Right lobe of liver (tissue), 6 donors: Measurements from ENCODE around the gene ERRFI1. TPM values are rescaled to one million over a fixed set of nuclear protein-coding genes. Genes with fewer than 3 reads are reported as not detected.

Experiments used
- ATAC-seq, 4 donors: fragments of 200-7000 bp; cut with Tn5 transposase; one replicate each; pipeline ENCODE4 v1.9.1; 2020; ENCODE audit warnings: mild to moderate bottlenecking in 4 of 4, moderate library complexity in 4 of 4
- DNase-seq, 3 donors: peaks; one replicate each; pipeline ENCODE4 v3.0.0-alpha.2; 2020
- H3K27ac ChIP-seq, 3 donors: fragments of 200-600 bp; one replicate each; pipeline ENCODE4 v1.8.0; 2022
- H3K27me3 ChIP-seq, 2 donors: fragments of 200-600 bp; one replicate each; pipeline ENCODE4 v1.8.0; 2022
- H3K36me3 ChIP-seq, 4 donors: fragments of 200-600 bp; sonication (generic) in 1 of 4; one replicate each; pipeline versions ENCODE4 v1.5.1 to v1.8.0; 2017 to 2022; ENCODE audit warnings: control low read depth in 1 of 4
- H3K4me1 ChIP-seq, 4 donors: fragments of 200-600 bp; sonication (generic) in 1 of 4; one replicate each; pipeline versions ENCODE4 v1.5.1 to v1.8.0; 2017 to 2022; ENCODE audit warnings: control low read depth in 1 of 4
- H3K4me3 ChIP-seq, 3 donors: fragments of 200-600 bp; one replicate each; pipeline ENCODE4 v1.8.0; 2022
- H3K9me3 ChIP-seq, 4 donors: fragments of 200-600 bp; sonication (generic) in 1 of 4; one replicate each; pipeline versions ENCODE4 v1.5.1 to v1.8.0; 2017 to 2022; ENCODE audit warnings: control low read depth in 1 of 4
- POLR2A ChIP-seq: fragments of 450-650 bp; IDR thresholded peaks from one replicate; pipeline ENCODE4 v1.6.1; 2017; ENCODE audit warnings: antibody characterized with exemption, mild to moderate bottlenecking
- WGBS: methylation state at CpG from one replicate; pipeline ENCODE4 v1.1.6; 2018; ENCODE audit warnings: low coverage, low lambda C conversion rate; ENCODE audit not compliant: insufficient coverage; ENCODE audit errors: missing lambda C conversion rate; 5-methylcytosine and 5-hydroxymethylcytosine counted together
- intact Hi-C, 2 donors: fragments of 100-400 bp; cut with DNase I; formaldehyde crosslinking; loops; one replicate each; pipeline versions ENCODE4 v1.11.2 to v1.14.1; 2022
- total RNA-seq, 6 experiments: library from RNA; depleted of rRNA in 2 of 6; stranded (reverse); fragments of >200 nt in 2 of 6; fragmentation: NEBNext Ultra II Directional in 3 of 6; extraction: Animal tissue kit (Norgen Biotek cat#: 25700) in 3 of 6; gene quantifications; one replicate each; pipeline versions ENCODE4 v1.1.0 to v1.2.4, GENCODE V29; 2016 to 2023
- TF ChIP-seq, protein P1 (sequence below), 4 donors: fragments of 200-600 bp in 3 of 4; fragments of 450-650 bp in 1 of 4; IDR thresholded peaks; one replicate each; pipeline versions ENCODE4 v1.5.1 to v1.8.0; 2016 to 2022; ENCODE audit warnings: antibody characterized with exemption in 4 of 4, mild to moderate bottlenecking in 2 of 4
- donor health status: DM: no; HTN: yes; CAD: no.
- donor health status: DM: no; HTN: no; CAD: no.
- donor health status: DM: no; HTN: no; CAD: no.
- donor health status: DM: no; HTN: yes; CAD: no.
- donor health status: DM: no; HTN: yes; CAD: no.

Gene ERRFI1
- total RNA-seq, 6 experiments from 2014 or later, result 109 to 539 (median 214) TPM

DNA sequence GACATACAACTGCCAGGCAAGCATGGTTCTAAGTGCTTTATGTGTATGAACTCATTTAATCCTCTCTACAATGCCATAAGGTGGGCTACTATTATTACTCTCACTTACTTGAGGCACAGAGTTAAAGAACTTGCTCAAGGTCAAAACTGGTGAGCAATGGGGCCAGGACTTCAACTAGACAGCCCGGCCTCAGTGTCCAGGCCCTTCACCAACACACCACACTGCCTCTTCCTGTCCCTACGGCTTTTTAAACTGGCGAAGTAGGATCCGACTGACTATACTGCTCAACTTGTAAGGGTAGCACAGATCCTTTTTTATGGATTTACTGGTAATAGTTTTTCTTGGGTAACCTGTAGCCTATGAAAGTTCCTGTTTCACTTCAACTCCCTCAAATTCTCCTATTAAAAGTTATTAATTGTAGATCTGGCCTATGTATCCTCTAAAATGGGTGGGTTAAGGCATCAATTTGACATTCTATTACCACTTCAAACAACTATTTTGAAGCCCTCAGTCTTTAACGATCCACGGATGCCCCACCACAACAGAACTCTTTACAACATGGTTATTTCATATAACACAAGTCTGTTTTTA lies 4.3 kb downstream of the ERRFI1 start:
- no peaks in the 10 kb centered on the region for H3K27me3 ChIP-seq
- peak; percentile 19 for TF ChIP-seq POLR2A
- TF ChIP-seq, protein P1, sequence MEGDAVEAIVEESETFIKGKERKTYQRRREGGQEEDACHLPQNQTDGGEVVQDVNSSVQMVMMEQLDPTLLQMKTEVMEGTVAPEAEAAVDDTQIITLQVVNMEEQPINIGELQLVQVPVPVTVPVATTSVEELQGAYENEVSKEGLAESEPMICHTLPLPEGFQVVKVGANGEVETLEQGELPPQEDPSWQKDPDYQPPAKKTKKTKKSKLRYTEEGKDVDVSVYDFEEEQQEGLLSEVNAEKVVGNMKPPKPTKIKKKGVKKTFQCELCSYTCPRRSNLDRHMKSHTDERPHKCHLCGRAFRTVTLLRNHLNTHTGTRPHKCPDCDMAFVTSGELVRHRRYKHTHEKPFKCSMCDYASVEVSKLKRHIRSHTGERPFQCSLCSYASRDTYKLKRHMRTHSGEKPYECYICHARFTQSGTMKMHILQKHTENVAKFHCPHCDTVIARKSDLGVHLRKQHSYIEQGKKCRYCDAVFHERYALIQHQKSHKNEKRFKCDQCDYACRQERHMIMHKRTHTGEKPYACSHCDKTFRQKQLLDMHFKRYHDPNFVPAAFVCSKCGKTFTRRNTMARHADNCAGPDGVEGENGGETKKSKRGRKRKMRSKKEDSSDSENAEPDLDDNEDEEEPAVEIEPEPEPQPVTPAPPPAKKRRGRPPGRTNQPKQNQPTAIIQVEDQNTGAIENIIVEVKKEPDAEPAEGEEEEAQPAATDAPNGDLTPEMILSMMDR (IDR thresholded peaks at IDR 0.05), result no peak
- H3K27ac ChIP-seq, result peak overlapping the region; percentile 40 to 100 (median 100)
- ATAC-seq (no peak), DNase-seq (no peak)
- H3K36me3 ChIP-seq, result peaks cover 0 to 69% (median 8%) of the 10 kb centered on the region in 4 donors
- H3K4me3 ChIP-seq, result peak overlapping the region in 2 of 3 donors; percentile 76 to 78
- 21% methylated on average over 6 of the region's 6 CpGs for WGBS
- H3K4me1 ChIP-seq, result peaks cover 0 to 45% (median 5%) of the 10 kb centered on the region in 4 donors
- intact Hi-C loops, result no loop called here
- no peaks in the 10 kb centered on the region for H3K9me3 ChIP-seq

DNA sequence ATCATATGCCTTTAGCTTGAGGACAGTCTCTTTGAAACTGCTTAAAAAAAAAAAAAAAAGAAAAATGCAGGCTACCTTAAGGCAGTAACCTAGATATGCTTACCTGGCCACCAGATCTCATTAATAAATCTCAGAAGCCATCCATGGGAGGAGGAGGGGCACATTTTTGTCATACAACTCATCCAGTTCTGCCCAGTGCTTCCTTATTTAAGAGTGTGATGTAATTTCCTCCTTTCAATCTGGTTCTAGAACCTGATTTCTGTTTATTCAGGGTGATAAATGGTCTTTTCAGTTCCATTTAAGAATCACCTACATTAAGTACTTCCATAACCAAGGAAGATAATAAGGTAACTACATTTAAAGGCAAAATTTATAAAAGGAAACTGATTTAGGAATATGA lies 6.1 kb downstream of the ERRFI1 start:
- TF ChIP-seq, protein P1 (IDR thresholded peaks at IDR 0.05), result no peak
- peak; percentile 3 for TF ChIP-seq POLR2A
- peaks cover 0 to 62% (median 8%) of the 10 kb centered on the region in 4 donors for H3K4me1 ChIP-seq
- peaks cover 0 to 86% (median 11%) of the 10 kb centered on the region in 4 donors for H3K36me3 ChIP-seq
- intact Hi-C loops, result no loop called here
- peak overlapping the region; percentile 11 to 100 (median 100) for H3K27ac ChIP-seq
- peak overlapping the region in 2 of 3 donors; percentile 10 to 76 for H3K4me3 ChIP-seq
- H3K9me3 ChIP-seq, result no peaks in the 10 kb centered on the region
- H3K27me3 ChIP-seq, result no peaks in the 10 kb centered on the region
- DNase-seq (no peak), ATAC-seq (peak in 3 of 4 donors; percentile 0 to 35 (median 4))

DNA sequence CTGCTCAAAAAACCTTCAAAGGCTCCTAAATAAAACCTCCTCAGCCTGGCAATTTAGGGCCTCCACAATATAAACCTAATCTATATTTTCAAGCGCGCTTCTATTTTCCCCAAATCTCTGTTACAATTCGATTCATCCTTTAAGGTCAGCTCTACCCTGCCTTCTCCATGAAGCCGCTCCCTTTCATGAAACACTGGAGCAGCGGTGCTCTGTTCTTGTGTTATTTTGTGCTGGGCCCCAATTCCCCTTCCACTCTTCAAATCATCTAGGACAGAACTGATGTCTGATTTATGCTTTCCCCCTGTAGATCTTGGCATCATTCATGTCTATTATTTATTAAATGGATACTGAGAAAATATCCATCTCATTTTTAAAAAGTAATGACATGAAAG lies 6.9 kb downstream of the ERRFI1 start:
- peaks cover 0 to 70% (median 12%) of the 10 kb centered on the region in 4 donors for H3K4me1 ChIP-seq
- no peaks in the 10 kb centered on the region for H3K27me3 ChIP-seq
- peak overlapping the region in 1 of 3 donors; percentile 10 for H3K4me3 ChIP-seq
- H3K9me3 ChIP-seq, result no peaks in the 10 kb centered on the region
- DNase-seq, result no peak
- 91% methylated on average over 5 of the region's 5 CpGs for WGBS
- H3K36me3 ChIP-seq, result peaks cover 0 to 92% (median 15%) of the 10 kb centered on the region in 4 donors
- TF ChIP-seq, protein P1 (IDR thresholded peaks at IDR 0.05), result no peak
- no peak for TF ChIP-seq POLR2A
- intact Hi-C loops, result no loop called here
- peak in 2 of 4 donors; percentile 1 to 18 for ATAC-seq
- H3K27ac ChIP-seq, result peak overlapping the region; percentile 11 to 100 (median 50)

DNA sequence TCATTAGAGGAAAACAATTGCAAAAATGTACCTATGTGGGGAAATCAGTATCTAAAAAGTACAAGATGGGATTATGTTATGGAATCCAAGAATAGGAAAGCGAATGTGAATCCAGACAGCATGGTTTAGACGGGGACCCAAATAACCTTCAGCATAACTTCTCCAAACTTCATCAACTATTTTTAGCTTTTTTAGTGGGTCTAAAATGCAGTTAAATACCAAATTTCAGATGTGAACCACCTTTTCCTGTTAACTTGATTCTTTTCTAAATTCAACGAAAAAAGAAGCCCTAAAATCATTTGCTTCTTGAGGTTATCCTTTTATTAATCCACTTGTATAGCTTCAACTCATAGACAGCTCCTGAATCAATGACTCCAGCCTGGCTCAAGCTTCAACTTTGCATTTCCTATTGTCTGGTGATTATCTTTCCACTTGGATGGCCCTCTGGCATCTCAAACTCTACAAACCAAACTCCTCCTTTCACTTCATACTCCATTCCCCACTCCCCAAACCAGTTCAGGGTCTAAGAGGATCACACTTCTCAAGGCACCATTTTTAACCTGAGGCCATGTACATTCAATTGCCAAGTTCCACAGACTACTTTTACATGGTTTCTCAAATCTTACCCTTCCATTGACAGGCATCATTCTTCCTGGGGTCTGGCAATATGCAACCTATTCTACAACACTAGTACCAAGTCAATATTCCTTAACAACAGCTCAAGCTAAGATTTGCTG lies 7.4 kb downstream of the ERRFI1 start:
- peaks cover 0 to 92% (median 18%) of the 10 kb centered on the region in 4 donors for H3K36me3 ChIP-seq
- no peak for DNase-seq
- 41% methylated on average over 3 of the region's 3 CpGs for WGBS
- peaks cover 0 to 70% (median 12%) of the 10 kb centered on the region in 4 donors for H3K4me1 ChIP-seq
- peak overlapping the region in 2 of 3 donors; percentile 50 to 100 for H3K27ac ChIP-seq
- no peaks in the 10 kb centered on the region for H3K27me3 ChIP-seq
- TF ChIP-seq POLR2A, result no peak
- TF ChIP-seq, protein P1 (IDR thresholded peaks at IDR 0.05), result no peak
- peak overlapping the region in 1 of 3 donors; percentile 10 for H3K4me3 ChIP-seq
- ATAC-seq, result peak in 2 of 4 donors; percentile 2 to 3
- intact Hi-C loops, result no loop called here
- H3K9me3 ChIP-seq, result no peaks in the 10 kb centered on the region
